IMR-90 (cell line): ENCODE results near the gene HEPHL1. TPM values are rescaled to one million over a fixed set of nuclear protein-coding genes. Genes with fewer than 3 reads are reported as not detected.

Experiments
- ATAC-seq: fragments of 200-7000 bp; cut with Tn5 transposase; 2 replicates; pipeline ENCODE4 v1.9.1; 2020; ENCODE audit warnings: low read depth, mild to moderate bottlenecking, moderate library complexity
- BruUV-seq: library from RNA; stranded (reverse); fragments of 400-500 nt; replicated peaks from 2 replicates; lab custom pipeline; 2021; lab: Mats Ljungman, UMichigan
- CTCF ChIA-PET: fragments of 300-600 bp; formaldehyde crosslinking; extraction: SDS; loops from one replicate; lab custom pipeline; 2021; ENCODE audit warnings: antibody characterized with exemption; lab: Yijun Ruan, JAX
- POLR2A ChIA-PET: fragments of 300-600 bp; sonication (Branson Sonifier 250); formaldehyde crosslinking; loops from one replicate; lab custom pipeline; 2022; ENCODE audit warnings: antibody characterized with exemption; ENCODE audit not compliant: unreplicated experiment; lab: Charles Lee
- DNase-seq: peaks from one replicate; pipeline ENCODE4 v3.0.0; 2013
- H2AFZ ChIP-seq: replicated peaks from 2 replicates; pipeline ENCODE3; 2013; ENCODE audit warnings: low read length, mild to moderate bottlenecking; ENCODE audit not compliant: poor library complexity
- H2AK5ac ChIP-seq: 2 replicates; pipeline ENCODE4 v1.6.1; 2013; ENCODE audit warnings: low read depth, low read length, inconsistent platforms
- H2AK9ac ChIP-seq: replicated peaks from 2 replicates; pipeline ENCODE3; 2013; ENCODE audit warnings: mild to moderate bottlenecking, low read depth, low read length, moderate library complexity; ENCODE audit not compliant: poor library complexity
- H2BK120ac ChIP-seq: 2 replicates; pipeline ENCODE4 v1.6.1; 2013; ENCODE audit warnings: low read depth, low read length, inconsistent platforms
- H2BK15ac ChIP-seq: 3 replicates; pipeline ENCODE4 v1.6.1; 2013; ENCODE audit warnings: low read depth, low read length, inconsistent platforms
- H2BK20ac ChIP-seq: 2 replicates; pipeline ENCODE4 v1.6.1; 2013; ENCODE audit warnings: low read depth, mild to moderate bottlenecking, inconsistent platforms, low read length, moderate library complexity
- H2BK5ac ChIP-seq: 2 replicates; pipeline ENCODE4 v1.6.1; 2013; ENCODE audit warnings: mild to moderate bottlenecking, low read depth, low read length, inconsistent platforms; ENCODE audit not compliant: poor library complexity, severe bottlenecking
- H3K14ac ChIP-seq: replicated peaks from 2 replicates; pipeline ENCODE4 v1.6.1; 2013; ENCODE audit warnings: low read depth, low read length, inconsistent platforms
- H3K18ac ChIP-seq: 2 replicates; pipeline ENCODE4 v1.6.1; 2013; ENCODE audit warnings: low read depth, low read length, control low read depth
- H3K23ac ChIP-seq: 2 replicates; pipeline ENCODE4 v1.6.1; 2013; ENCODE audit warnings: low read depth, low read length, inconsistent platforms
- H3K27ac ChIP-seq: 2 replicates; pipeline ENCODE4 v1.5.1; 2013; ENCODE audit warnings: mild to moderate bottlenecking, control low read depth, low read length; ENCODE audit not compliant: insufficient read depth
- H3K27me3 ChIP-seq: 2 replicates; pipeline ENCODE4 v1.6.1; 2013; ENCODE audit warnings: low read length; ENCODE audit not compliant: control insufficient read depth, insufficient read depth
- H3K36me3 ChIP-seq: 2 replicates; pipeline ENCODE4 v1.6.1; 2013; ENCODE audit warnings: low read length, mixed read lengths; ENCODE audit not compliant: control insufficient read depth, insufficient read depth
- H3K4ac ChIP-seq: 2 replicates; pipeline ENCODE4 v1.6.1; 2013; ENCODE audit warnings: low read depth, low read length, inconsistent platforms
- H3K4me1 ChIP-seq: 2 replicates; pipeline ENCODE4 v1.6.1; 2013; ENCODE audit warnings: low read length, mixed read lengths; ENCODE audit not compliant: control insufficient read depth, insufficient read depth
- H3K4me2 ChIP-seq: 2 replicates; pipeline ENCODE4 v1.6.1; 2013; ENCODE audit warnings: low read depth, mild to moderate bottlenecking, control low read depth, low read length, moderate library complexity
- H3K4me3 ChIP-seq: 2 replicates; pipeline ENCODE4 v1.5.1; 2013; ENCODE audit warnings: low read depth, mild to moderate bottlenecking, control low read depth, low read length, moderate library complexity; ENCODE audit not compliant: insufficient read depth
- H3K56ac ChIP-seq: 2 replicates; pipeline ENCODE4 v1.6.1; 2013; ENCODE audit warnings: low read length, inconsistent platforms; ENCODE audit not compliant: insufficient read depth; ENCODE audit errors: extremely low read depth
- H3K79me1 ChIP-seq, 2 experiments: 2 replicates each; pipeline ENCODE4 v1.6.1; 2013; ENCODE audit warnings: low read length in 2 of 2, inconsistent platforms in 1 of 2, low read depth in 1 of 2
- H3K9ac ChIP-seq: 2 replicates; pipeline ENCODE4 v1.6.1; 2013; ENCODE audit warnings: low read depth, low read length, control low read depth
- H3K9me1 ChIP-seq: 2 replicates; pipeline ENCODE4 v1.6.1; 2013; ENCODE audit warnings: low read length, inconsistent platforms; ENCODE audit not compliant: insufficient read depth
- H3K9me3 ChIP-seq: 2 replicates; pipeline ENCODE4 v1.6.1; 2013; ENCODE audit warnings: low read length; ENCODE audit not compliant: control insufficient read depth, insufficient read depth
- H4K20me1 ChIP-seq: 2 replicates; pipeline ENCODE4 v1.6.1; 2013; ENCODE audit warnings: low read length, inconsistent platforms; ENCODE audit not compliant: insufficient read depth
- H4K5ac ChIP-seq: 2 replicates; pipeline ENCODE4 v1.6.1; 2013; ENCODE audit warnings: mild to moderate bottlenecking, low read depth, low read length, control low read depth
- H4K8ac ChIP-seq, 2 experiments: 2 replicates each; pipeline ENCODE4 v1.6.1; 2013; ENCODE audit warnings: low read depth in 2 of 2, low read length in 2 of 2, control low read depth in 1 of 2, inconsistent platforms in 1 of 2
- H4K91ac ChIP-seq: 2 replicates; pipeline ENCODE4 v1.6.1; 2013; ENCODE audit warnings: low read depth, low read length, inconsistent platforms; ENCODE audit not compliant: insufficient read depth
- BHLHE40 ChIP-seq: fragments of 150-350 bp; IDR thresholded peaks from 2 replicates; pipeline ENCODE4 v1.6.1; 2016; ENCODE audit warnings: mild to moderate bottlenecking, low read depth, low read length
- CEBPB ChIP-seq: IDR thresholded peaks from 2 replicates; pipeline ENCODE4 v1.6.1; 2012; ENCODE audit warnings: low read depth, low read length, improper control_type of control experiment
- CHD1 ChIP-seq: IDR thresholded peaks from 2 replicates; pipeline ENCODE4 v1.6.1; 2012; ENCODE audit warnings: low read depth, low read length, improper control_type of control experiment
- CTCF ChIP-seq: conservative IDR thresholded peaks from 2 replicates; pipeline ENCODE4 v1.5.1; 2012; ENCODE audit warnings: mild to moderate bottlenecking, low read depth, low read length, improper control_type of control experiment
- FOS ChIP-seq: fragments of 150-350 bp; IDR thresholded peaks from 2 replicates; pipeline ENCODE4 v1.6.1; 2016; ENCODE audit warnings: low read depth, low read length
- MAFK ChIP-seq: IDR thresholded peaks from 2 replicates; pipeline ENCODE4 v1.6.1; 2012; ENCODE audit warnings: low read depth, low read length, improper control_type of control experiment
- MXI1 ChIP-seq: IDR thresholded peaks from 2 replicates; pipeline ENCODE4 v1.6.1; 2012; ENCODE audit warnings: low read depth, mild to moderate bottlenecking, low read length, moderate library complexity, borderline replicate concordance
- NFE2L2 ChIP-seq: fragments of 150-350 bp; IDR thresholded peaks from 2 replicates; pipeline ENCODE4 v1.6.1; 2016; ENCODE audit warnings: low read depth, mild to moderate bottlenecking, low read length
- POLR2A ChIP-seq: IDR thresholded peaks from 2 replicates; pipeline ENCODE4 v1.6.1; 2012; ENCODE audit warnings: mild to moderate bottlenecking, low read depth, low read length
- RAD21 ChIP-seq: IDR thresholded peaks from 2 replicates; pipeline ENCODE4 v1.6.1; 2012; ENCODE audit warnings: low read length, improper control_type of control experiment
- RCOR1 ChIP-seq: IDR thresholded peaks from 2 replicates; pipeline ENCODE4 v1.6.1; 2012; ENCODE audit warnings: mild to moderate bottlenecking, low read length, improper control_type of control experiment; ENCODE audit not compliant: insufficient replicate concordance
- SMC3 ChIP-seq: fragments of 150-350 bp; IDR thresholded peaks from 2 replicates; pipeline ENCODE4 v1.6.1; 2016; ENCODE audit warnings: low read depth, mild to moderate bottlenecking, antibody characterized with exemption, low read length, moderate library complexity
- USF2 ChIP-seq: fragments of 150-350 bp; IDR thresholded peaks from 2 replicates; pipeline ENCODE4 v1.6.1; 2017; ENCODE audit warnings: mild to moderate bottlenecking, antibody characterized with exemption, low read length, low read depth
- WGBS, 2 experiments: methylation state at CpG; one replicate each; pipeline versions ENCODE4 v1.1.5 to v1.1.7; 2013; ENCODE audit warnings: missing lambda C conversion rate in 2 of 2; ENCODE audit not compliant: insufficient read length in 1 of 2; ENCODE audit errors: extremely low coverage in 2 of 2; 5-methylcytosine and 5-hydroxymethylcytosine counted together
- dilution Hi-C: fragments of 300-500 bp; cut with HindIII; formaldehyde crosslinking; loops from one replicate; pipeline ENCODE4 v1.14.3; 2018; ENCODE audit warnings: low sequenced_read_pairs; ENCODE audit not compliant: unreplicated experiment
- in situ Hi-C: fragments of 300-500 bp; cut with MboI; formaldehyde crosslinking; loops from 3 replicates; pipeline ENCODE4 v1.14.3; 2019; ENCODE audit warnings: low sequenced_read_pairs, inconsistent platforms, mixed read lengths
- intact Hi-C: fragments of 100-400 bp; cut with micrococcal nuclease; formaldehyde crosslinking; loops from 2 replicates; pipeline ENCODE4 v1.10.0; 2022
- polyA plus RNA-seq, 3 experiments: library from polyadenylated mRNA; depleted of rRNA; stranded (reverse); fragments of >200 nt; gene quantifications; 2 replicates each; pipeline ENCODE4 v1.2.3, GENCODE V29; 2012; ENCODE audit warnings: low replicate concordance in 1 of 3
- total RNA-seq: library from RNA; depleted of rRNA; stranded (reverse); fragments of >200 nt; gene quantifications from 2 replicates; pipeline ENCODE4 v1.2.3, GENCODE V29; 2012

The HEPHL1 gene
- total and polyA plus RNA-seq, 2 of the 4 experiments (the other 2 are of a cell fraction): under 0.01 to 0.02 TPM

GRCh38 chr11:94142308-94143281 is 121.4 kb downstream of the HEPHL1 start:
- CTCF ChIA-PET: interaction anchor here (0.6 kb wide), 1 partner anchor 1991 kb away, joined by 3 read pairs; no protein-coding TSS in a partner anchor
- in situ Hi-C loops: loop anchor here (25.0 kb wide), 3 partner anchors 620 to 1130 kb away; partner anchors contain the start of gene AMOTL1
- no peak for DNase-seq
- no peak for TF ChIP-seq RCOR1
- no peak for TF ChIP-seq MXI1
- TF ChIP-seq MAFK: no peak
- TF ChIP-seq CEBPB: no peak
- TF ChIP-seq BHLHE40: no peak
- TF ChIP-seq CTCF: no peak
- TF ChIP-seq USF2: no peak
- TF ChIP-seq NFE2L2: no peak
- TF ChIP-seq RAD21: no peak
- TF ChIP-seq CHD1: no peak
- TF ChIP-seq POLR2A: no peak
- TF ChIP-seq SMC3: no peak
- no peak for TF ChIP-seq FOS

More at GRCh38 chr11:94142308-94143281, 121.4 kb downstream of the HEPHL1 start:
- POLR2A ChIA-PET: no interaction called here
- Histone ChIP-seq H4K20me1 (peaks cover 50% of the 10 kb centered on the region), H3K18ac (peak overlapping the region; percentile 70), H3K23ac (peak overlapping the region; percentile 62), H3K27ac (no peak overlapping the region), H3K9ac (no peak overlapping the region; the same call in 1 of the 2 replicates), H2BK20ac (peak overlapping the region; percentile 63), H3K9me1 (peaks cover 30% of the 10 kb centered on the region), H3K36me3 (no peaks in the 10 kb centered on the region), H2BK120ac (peak overlapping the region; percentile 58; the same call in 1 of the 2 replicates), H3K79me1 (peaks cover 38 to 77% of the 10 kb centered on the region in 2 experiments), H3K4ac (peak overlapping the region; percentile 58), H4K5ac (peak overlapping the region; percentile 44; the same call in 1 of the 2 replicates), H2AFZ (no peak overlapping the region), H3K4me3 (no peak overlapping the region), H4K8ac (peak overlapping the region in 1 of 2 experiments; percentile 31; a peak in 2 of 4 replicates), H3K9me3 (no peaks in the 10 kb centered on the region), H2AK9ac (peak overlapping the region; percentile 39), H4K91ac (peak overlapping the region; percentile 19), H2AK5ac (peak overlapping the region; percentile 81), H3K14ac (peak overlapping the region; percentile 80), H3K4me1 (peaks cover 25% of the 10 kb centered on the region), H2BK15ac (peak overlapping the region; percentile 35; the same call in 2 of the 3 replicates), H2BK5ac (no peak overlapping the region), H3K27me3 (no peaks in the 10 kb centered on the region), H3K56ac (no peak overlapping the region), H3K4me2 (peak overlapping the region; percentile 6; the same call in 1 of the 2 replicates)
- dilution Hi-C loops (no loop called here), intact Hi-C loops (no loop called here)
- 100% methylated on average over 1 of the region's 7 CpGs; no CpG with 5 or more reads in 1 of the 2 experiments for WGBS, 2 experiments
- no peak; the same call in 1 of the 2 replicates for ATAC-seq
- no TSS peak for BruUV-seq
